ENCODE measurements around the gene KDM1B.
"Not testable (repeated sequence)": the region's sequence is repeated elsewhere in the genome, so short reads cannot be mapped to it uniquely, and the experiment has no call there.

KDM1B gene

GRCh38 chr6:18203786-18204185 lies 48.6 kb downstream of the KDM1B start:
- DNase-seq, result no peak

GRCh38 chr6:18204691-18205090 lies 49.5 kb downstream of the KDM1B start:
- DNase-seq, result no peak

DNA sequence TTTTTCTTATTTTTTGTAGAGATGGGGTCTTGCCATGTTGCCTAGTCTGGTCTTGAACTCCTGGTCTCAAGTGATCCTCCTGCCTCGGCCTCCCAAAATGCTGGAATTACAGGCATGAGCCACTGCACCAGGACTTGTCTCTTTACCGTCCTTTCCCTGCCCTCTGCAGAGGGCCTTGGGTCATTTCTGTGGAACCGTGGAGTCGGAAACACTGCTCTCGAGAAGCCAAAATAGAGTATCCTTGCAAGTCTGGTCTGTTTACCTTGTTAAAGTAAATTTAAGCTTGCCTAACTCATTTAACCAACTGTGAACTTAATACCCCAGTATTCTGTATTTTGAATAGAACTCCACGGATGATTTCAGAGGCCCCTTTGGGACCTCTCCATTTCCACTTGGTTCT lies 51.4 kb downstream of the KDM1B start:
- no peak for DNase-seq

DNA sequence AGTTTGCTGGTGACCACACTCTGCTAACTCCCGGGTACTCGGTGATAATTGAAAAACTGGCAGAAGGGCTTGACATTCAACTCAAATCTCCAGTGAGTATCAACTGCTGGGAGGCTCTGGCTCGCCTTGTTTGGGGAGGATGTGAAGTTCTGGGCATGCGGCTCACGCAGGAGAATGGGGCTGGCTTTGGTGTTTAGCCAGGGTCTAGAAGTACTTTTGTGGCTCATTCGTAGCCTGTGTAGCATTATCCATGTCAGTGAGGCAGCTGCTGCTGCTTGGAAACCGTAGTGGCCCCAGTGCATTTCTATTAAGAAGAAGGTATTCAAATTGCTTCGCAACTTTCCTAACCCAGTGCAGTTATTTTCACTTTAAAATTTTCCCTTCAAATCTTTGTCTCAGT lies 52.2 kb downstream of the KDM1B start:
- no peak for DNase-seq

GRCh38 chr6:18207949-18208348 lies 52.7 kb downstream of the KDM1B start:
- DNase-seq, result no peak

GRCh38 chr6:18208778-18209177 lies 53.6 kb downstream of the KDM1B start:
- not testable (repeated sequence) for DNase-seq

DNA sequence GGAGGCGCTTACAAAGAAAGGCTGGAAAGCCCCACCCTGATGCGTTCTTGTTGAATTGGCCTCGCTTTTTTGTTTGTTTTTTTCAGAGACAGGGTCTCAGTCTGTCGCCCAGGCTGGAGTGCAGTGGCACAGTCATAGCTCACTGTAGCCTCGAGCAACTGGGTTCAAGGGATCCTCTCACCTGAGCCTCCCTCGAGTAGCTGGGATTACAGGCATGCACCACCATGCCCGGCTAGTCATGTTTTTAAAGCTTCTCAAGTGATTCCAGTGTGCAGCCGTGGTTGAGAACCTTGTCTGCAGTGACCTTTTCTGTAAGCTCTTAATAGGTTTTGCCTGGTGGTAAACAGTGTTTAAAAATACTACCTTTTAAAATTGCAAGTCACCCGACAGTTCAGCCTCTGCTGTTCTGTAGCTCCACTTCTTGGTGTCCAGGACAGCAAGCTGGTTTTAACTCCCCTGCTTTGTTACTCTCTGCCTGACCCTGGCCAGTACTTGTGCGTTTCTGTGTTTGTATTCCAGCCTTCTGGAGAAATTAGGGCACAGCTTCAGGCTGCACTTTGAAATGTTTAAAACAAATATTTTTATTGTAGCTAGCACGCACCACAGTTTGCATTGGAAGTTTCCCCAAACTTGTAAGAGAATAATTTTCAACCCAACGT lies 54.4 kb downstream of the KDM1B start:
- DNase-seq, result no peak

DNA sequence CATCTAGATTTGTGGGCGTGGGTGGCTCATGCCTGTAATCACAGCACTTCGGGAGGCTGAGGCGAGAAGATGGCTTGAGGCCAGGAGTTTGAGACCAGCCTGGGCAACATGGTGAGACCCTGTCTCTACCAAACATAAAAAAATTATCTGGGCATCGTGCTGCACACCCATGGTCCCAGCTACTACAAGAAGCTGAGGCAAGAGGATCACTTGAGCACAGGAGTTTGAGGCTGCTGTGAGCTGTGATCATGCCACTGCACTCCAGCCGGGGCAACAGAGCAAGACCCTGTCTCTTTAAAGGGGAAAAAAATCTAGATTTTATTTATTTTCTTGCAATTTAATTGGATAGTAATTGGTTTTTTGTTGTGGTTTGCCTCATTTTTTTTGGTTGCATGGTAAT lies 55.5 kb downstream of the KDM1B start:
- DNase-seq, result no peak

DNA sequence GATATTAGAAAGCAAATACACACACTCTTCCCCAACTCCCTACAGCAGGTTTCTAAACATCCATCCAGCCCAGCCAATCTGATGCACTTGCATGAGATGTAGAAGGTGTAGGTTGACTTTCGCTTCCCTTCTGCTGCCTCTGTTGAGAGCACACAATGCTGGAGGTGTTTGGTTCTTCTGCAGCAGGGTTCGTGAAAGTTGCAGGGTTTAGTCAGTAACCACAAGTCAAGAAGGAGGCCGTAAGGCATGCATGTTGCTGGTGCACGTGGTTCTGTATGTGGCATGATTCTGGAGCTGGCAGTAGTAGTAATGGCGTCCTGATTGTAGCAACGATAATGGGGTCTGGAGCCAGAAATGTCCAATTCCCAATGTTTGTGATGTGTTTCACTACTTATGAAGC lies 56.1 kb downstream of the KDM1B start:
- no peak for DNase-seq

GRCh38 chr6:18212231-18212630 lies 57.0 kb downstream of the KDM1B start:
- no peak for DNase-seq

DNA sequence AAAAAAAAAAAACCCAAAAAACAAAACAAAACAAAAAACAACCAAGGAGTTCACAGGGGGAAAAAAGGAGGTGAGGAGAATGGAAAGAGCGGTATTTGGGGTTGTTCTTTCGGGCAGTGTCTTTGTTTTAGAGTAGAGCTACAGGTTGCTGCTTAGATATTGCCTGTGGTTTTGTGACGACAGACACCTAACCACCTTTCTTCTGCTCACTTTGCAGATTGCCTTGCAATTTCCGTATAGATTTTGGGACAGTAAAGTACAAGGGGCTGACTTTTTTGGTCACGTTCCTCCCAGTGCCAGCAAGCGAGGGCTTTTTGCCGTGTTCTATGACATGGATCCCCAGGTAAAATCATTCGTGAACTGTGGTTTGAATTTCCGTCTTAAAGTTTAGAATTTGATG lies 58.2 kb downstream of the KDM1B start:
- DNase-seq, result no peak

DNA sequence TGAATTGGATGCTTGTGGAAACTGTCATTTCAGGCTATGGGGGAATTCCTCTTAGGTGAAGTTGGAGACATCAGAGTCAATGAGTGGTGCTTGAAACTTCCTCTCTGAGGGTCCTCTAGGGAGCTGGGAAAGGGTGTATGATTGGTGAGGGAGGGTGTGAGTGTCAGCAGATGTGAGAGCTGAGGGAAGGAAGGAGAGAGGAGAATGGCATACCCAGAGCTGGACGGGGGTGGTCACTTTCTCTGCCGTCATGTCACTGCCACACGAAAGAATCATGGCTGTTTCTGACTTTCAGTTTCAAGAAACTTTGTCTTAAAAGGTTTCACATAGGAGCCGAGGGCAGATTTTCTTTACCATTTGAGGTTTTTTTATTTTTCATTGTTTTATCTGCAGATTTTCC lies 58.8 kb downstream of the KDM1B start:
- DNase-seq, result no peak

DNA sequence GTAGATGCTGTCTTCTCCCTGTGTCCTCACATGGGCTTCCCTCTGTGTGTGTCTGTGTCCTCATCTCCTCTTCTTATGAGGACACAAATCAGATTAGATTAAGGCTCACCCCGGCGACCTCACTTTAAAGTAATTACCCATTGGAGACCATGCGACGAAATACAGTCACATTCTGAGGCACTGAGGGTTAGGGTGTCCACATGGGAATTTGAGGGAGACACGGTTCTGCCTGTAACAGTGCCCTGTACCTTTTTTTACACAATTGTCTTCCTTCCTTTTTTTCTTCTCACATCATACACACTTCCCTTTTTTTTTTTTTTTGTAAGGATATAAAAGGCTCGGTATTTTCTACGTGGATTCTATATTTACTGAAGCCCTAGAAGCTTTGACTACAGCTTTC lies 60.2 kb downstream of the KDM1B start:
- no peak for DNase-seq

GRCh38 chr6:18216411-18216810 lies 61.2 kb downstream of the KDM1B start:
- DNase-seq, result no peak

DNA sequence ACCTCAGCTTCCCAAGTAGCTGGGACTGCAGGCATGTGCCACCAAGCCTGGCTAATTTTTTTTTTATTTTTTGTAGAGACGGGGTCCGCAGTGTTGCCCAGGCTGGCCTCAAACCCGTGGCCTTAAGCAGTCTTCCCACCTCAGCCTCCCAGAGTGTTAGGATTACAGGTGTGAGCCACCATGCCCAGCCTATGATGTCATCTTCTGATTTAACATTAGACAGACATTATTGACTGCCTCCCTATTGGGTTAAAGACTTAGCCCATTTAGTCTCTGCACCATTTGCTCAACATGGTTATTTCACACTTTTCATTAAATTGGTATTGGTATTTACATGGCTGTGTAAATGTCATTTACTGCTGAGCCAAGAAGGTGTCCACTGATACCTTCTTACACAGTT lies 63.0 kb downstream of the KDM1B start:
- DNase-seq, result no peak

DNA sequence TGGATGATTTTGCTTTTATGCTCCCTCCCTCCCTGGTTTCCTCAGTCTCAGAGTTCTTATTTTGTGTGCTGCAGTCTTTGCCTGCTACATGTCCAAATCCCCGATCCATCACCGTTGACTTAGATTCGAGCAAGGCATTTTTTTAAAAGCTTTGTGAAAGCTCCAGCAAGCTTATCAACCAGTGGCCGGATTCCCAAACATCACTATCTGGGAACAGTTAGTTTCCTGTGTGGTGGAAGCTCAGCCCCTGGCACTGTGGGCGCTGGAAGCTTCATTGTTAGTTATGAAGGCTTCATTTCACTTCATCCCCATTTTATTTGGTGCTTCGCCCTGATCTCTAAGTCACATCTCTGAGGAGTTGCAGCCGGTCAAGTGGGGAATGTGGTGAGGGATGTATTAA lies 64.4 kb downstream of the KDM1B start:
- no peak for DNase-seq

GRCh38 chr6:18221288-18221615 lies 66.0 kb downstream of the KDM1B start:
- no peak for DNase-seq

GRCh38 chr6:18226451-18227105 lies 71.4 kb downstream of the KDM1B start:
- not testable (repeated sequence) for DNase-seq

GRCh38 chr6:18227166-18227565 lies 71.9 kb downstream of the KDM1B start:
- not testable (repeated sequence) for DNase-seq

DNA sequence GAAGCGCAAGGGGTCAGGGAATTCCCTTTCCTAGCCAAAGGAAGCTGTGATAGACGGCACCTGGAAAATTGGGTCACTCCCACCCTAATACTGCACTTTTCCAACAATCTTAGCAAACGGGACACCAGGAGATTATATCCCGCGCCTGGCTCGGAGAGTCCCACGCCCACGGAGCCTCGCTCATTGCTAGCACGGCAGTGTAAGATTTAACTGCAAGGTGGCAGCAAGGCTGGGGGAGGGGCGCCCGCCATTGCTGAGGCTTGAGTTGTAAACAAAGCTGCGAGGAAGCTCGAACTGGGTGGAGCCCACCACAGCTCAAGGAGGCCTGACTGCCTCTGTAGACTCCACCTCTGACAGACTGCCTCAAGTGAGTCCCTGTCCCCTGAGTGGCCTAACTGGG lies 73.4 kb downstream of the KDM1B start:
- not testable (repeated sequence) for DNase-seq

DNA sequence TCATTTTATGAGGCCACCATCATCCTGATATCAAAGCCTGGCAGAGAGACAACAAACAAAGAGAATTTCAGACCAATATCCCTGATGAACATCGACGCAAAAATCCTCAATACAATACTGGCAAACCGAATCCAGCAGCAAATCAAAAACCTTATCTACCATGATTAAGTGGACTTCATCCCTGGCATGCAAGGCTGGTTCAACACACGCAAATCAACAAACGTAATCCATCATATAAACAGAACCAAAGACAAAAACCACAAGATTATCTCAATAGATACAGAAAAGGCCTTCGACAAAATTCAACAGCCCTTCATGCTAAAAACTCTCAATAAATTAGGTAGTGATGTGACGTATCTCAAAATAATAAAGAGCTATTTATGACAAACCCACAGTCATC lies 76.6 kb downstream of the KDM1B start:
- not testable (repeated sequence) for DNase-seq

DNA sequence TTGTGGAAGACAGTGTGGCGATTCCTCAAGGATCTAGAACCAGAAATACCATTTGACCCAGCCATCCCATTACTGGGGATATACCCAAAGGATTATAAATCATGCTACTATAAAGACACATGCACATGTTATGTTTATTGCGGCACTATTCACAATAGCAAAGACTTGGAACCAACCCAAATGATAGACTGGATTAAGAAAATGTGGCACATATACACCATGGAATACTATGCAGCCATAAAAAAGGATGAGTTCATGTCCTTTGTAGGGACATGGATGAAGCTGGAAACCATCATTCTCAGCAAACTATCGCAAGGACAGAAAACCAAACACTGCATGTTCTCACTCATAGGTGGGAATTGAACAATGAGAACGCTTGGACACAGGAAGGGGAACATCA lies 78.5 kb downstream of the KDM1B start:
- not testable (repeated sequence) for DNase-seq

GRCh38 chr6:18234564-18234963 lies 79.3 kb downstream of the KDM1B start:
- DNase-seq, result no peak

DNA sequence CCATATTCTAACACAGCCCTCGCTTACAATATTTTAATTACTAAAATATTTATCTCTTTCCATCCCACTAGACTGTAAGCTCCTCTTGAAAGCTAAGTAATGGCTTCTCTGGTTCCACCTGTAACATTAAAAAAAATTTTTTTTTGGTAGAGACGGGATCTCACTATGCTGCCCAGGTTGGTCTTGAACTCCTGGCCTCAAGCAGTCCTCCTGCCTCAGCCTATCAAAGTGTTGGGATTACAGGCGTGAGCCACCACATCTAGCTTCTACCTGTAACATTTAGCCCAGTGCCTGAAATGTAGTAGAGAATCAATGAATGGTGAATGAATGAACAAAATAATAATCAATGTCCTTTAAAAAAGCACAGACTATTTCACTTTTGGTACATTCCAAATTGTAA lies 80.3 kb downstream of the KDM1B start:
- DNase-seq, result no peak

GRCh38 chr6:18237167-18237566 lies 81.9 kb downstream of the KDM1B start:
- no peak for DNase-seq

All from activated CD4-positive, alpha-beta T cell treated with anti-CD3 and anti-CD28 coated beads, Interleukin-2, amount 50 U/mL, for 4 hours (primary cell).